Central memory CD8-positive, alpha-beta T cell (primary cell): ENCODE results near the gene ESM1.
"Not testable (repeated sequence)": the region's sequence is repeated elsewhere in the genome, so short reads cannot be mapped to it uniquely, and the experiment has no call there.

ENCODE experiments used
- ATAC-seq: fragments of 150-1000 bp; cut with Tn5 transposase; replicated peaks from 2 replicates; pipeline ENCODE4 v1.10.0; 2022; ENCODE audit warnings: mild to moderate bottlenecking, moderate FRiP score, moderate number of reproducible peaks; ENCODE audit not compliant: poor library complexity, severe bottlenecking; ENCODE audit errors: extremely low read depth
- DNase-seq, 2 donors: peaks; one replicate each; pipeline ENCODE4 v3.0.0; 2021; ENCODE audit warnings: low spot score in 2 of 2
- H3K27ac Mint-ChIP-seq: one replicate; pipeline ENCODE4 v1.8.0; 2022; ENCODE audit warnings: low read depth, mild to moderate bottlenecking, moderate library complexity, mixed read lengths
- H3K27me3 Mint-ChIP-seq: one replicate; pipeline ENCODE4 v1.8.0; 2022; ENCODE audit warnings: mixed read lengths
- H3K36me3 Mint-ChIP-seq: one replicate; pipeline ENCODE4 v1.8.0; 2022; ENCODE audit warnings: mild to moderate bottlenecking, moderate library complexity, mixed read lengths; ENCODE audit not compliant: insufficient read depth
- H3K4me1 Mint-ChIP-seq: one replicate; pipeline ENCODE4 v1.8.0; 2022; ENCODE audit warnings: mixed read lengths
- H3K4me3 Mint-ChIP-seq: one replicate; pipeline ENCODE4 v1.8.0; 2022; ENCODE audit warnings: mild to moderate bottlenecking, moderate library complexity, mixed read lengths
- H3K9me3 Mint-ChIP-seq: one replicate; pipeline ENCODE4 v1.8.0; 2022; ENCODE audit warnings: mixed read lengths

ESM1 gene

GRCh38 chr5:55002166-55002565 lies 16.8 kb upstream of the ESM1 start:
- Mint-ChIP-seq H3K4me1 (peaks cover 54% of the 10 kb centered on the region), H3K4me3 (peak overlapping the region; percentile 23)
- not testable (repeated sequence) for H3K36me3 Mint-ChIP-seq, H3K9me3 Mint-ChIP-seq, H3K27ac Mint-ChIP-seq, H3K27me3 Mint-ChIP-seq, ATAC-seq, DNase-seq

- Mint-ChIP-seq H3K4me1 (peaks cover 64% of the 10 kb centered on the region), H3K9me3 (peaks cover 4% of the 10 kb centered on the region), H3K27me3 (no peaks in the 10 kb centered on the region), H3K27ac (no peak overlapping the region), H3K36me3 (no peaks in the 10 kb centered on the region), H3K4me3 (no peak overlapping the region)
- no peak for DNase-seq
- ATAC-seq = no peak
Observed at GRCh38 chr5:54997081-54997480, 11.7 kb upstream of the ESM1 start.

- H3K4me3 Mint-ChIP-seq = no peak overlapping the region
- H3K9me3 Mint-ChIP-seq = peaks cover 4% of the 10 kb centered on the region
- DNase-seq (no peak), ATAC-seq (no peak)
- H3K27ac Mint-ChIP-seq = no peak overlapping the region
- no peaks in the 10 kb centered on the region for H3K27me3 Mint-ChIP-seq
- H3K4me1 Mint-ChIP-seq = peaks cover 59% of the 10 kb centered on the region
- no peaks in the 10 kb centered on the region for H3K36me3 Mint-ChIP-seq
Observed at GRCh38 chr5:54996466-54996865, 11.1 kb upstream of the ESM1 start.

GRCh38 chr5:54995168-54995567 lies 9.8 kb upstream of the ESM1 start:
- peaks cover 56% of the 10 kb centered on the region for H3K4me1 Mint-ChIP-seq
- no peaks in the 10 kb centered on the region for H3K36me3 Mint-ChIP-seq
- H3K4me3 Mint-ChIP-seq = peak overlapping the region; percentile 57
- ATAC-seq (no peak), DNase-seq (no peak)
- H3K27ac Mint-ChIP-seq = peak overlapping the region; percentile 68
- no peaks in the 10 kb centered on the region for H3K27me3 Mint-ChIP-seq
- peaks cover 4% of the 10 kb centered on the region for H3K9me3 Mint-ChIP-seq

GRCh38 chr5:54994628-54995027 lies 9.2 kb upstream of the ESM1 start:
- H3K27ac Mint-ChIP-seq = peak overlapping the region; percentile 68
- no peaks in the 10 kb centered on the region for H3K36me3 Mint-ChIP-seq
- H3K4me3 Mint-ChIP-seq = peak overlapping the region; percentile 57
- ATAC-seq (no peak), DNase-seq (no peak)
- H3K4me1 Mint-ChIP-seq = peaks cover 56% of the 10 kb centered on the region
- peaks cover 4% of the 10 kb centered on the region for H3K9me3 Mint-ChIP-seq
- no peaks in the 10 kb centered on the region for H3K27me3 Mint-ChIP-seq

- H3K4me1 Mint-ChIP-seq = peaks cover 63% of the 10 kb centered on the region
- DNase-seq (no peak), ATAC-seq (no peak)
- H3K4me3 Mint-ChIP-seq = no peak overlapping the region
- H3K9me3 Mint-ChIP-seq = peaks cover 4% of the 10 kb centered on the region
- H3K27me3 Mint-ChIP-seq = no peaks in the 10 kb centered on the region
- peak overlapping the region; percentile 63 for H3K27ac Mint-ChIP-seq
- no peaks in the 10 kb centered on the region for H3K36me3 Mint-ChIP-seq
Observed at GRCh38 chr5:54993318-54993717, 7.9 kb upstream of the ESM1 start.

GRCh38 chr5:54991416-54991815 lies 6.0 kb upstream of the ESM1 start:
- H3K27ac Mint-ChIP-seq = no peak overlapping the region
- DNase-seq (no peak), ATAC-seq (no peak)
- no peaks in the 10 kb centered on the region for H3K27me3 Mint-ChIP-seq
- peaks cover 4% of the 10 kb centered on the region for H3K9me3 Mint-ChIP-seq
- H3K36me3 Mint-ChIP-seq = no peaks in the 10 kb centered on the region
- peaks cover 77% of the 10 kb centered on the region for H3K4me1 Mint-ChIP-seq
- no peak overlapping the region for H3K4me3 Mint-ChIP-seq

- DNase-seq (no peak), ATAC-seq (no peak)
- Mint-ChIP-seq H3K4me3 (no peak overlapping the region), H3K36me3 (no peaks in the 10 kb centered on the region), H3K4me1 (peaks cover 82% of the 10 kb centered on the region), H3K27me3 (no peaks in the 10 kb centered on the region), H3K9me3 (peaks cover 4% of the 10 kb centered on the region), H3K27ac (peak overlapping the region; percentile 79)
Observed at GRCh38 chr5:54990841-54991258, 5.5 kb upstream of the ESM1 start.

- ATAC-seq (peak; percentile 49), DNase-seq (no peak)
- Mint-ChIP-seq H3K4me1 (peaks cover 75% of the 10 kb centered on the region), H3K36me3 (no peaks in the 10 kb centered on the region), H3K4me3 (peak overlapping the region; percentile 26), H3K9me3 (peaks cover 4% of the 10 kb centered on the region), H3K27me3 (no peaks in the 10 kb centered on the region), H3K27ac (peak overlapping the region; percentile 65)
Observed at GRCh38 chr5:54988817-54989216, 3.4 kb upstream of the ESM1 start.

- H3K36me3 Mint-ChIP-seq = no peaks in the 10 kb centered on the region
- peaks cover 72% of the 10 kb centered on the region for H3K4me1 Mint-ChIP-seq
Observed at GRCh38 chr5:54988218-54988617, 2.8 kb upstream of the ESM1 start.

GRCh38 chr5:54986269-54986654 lies 869 bp upstream of the ESM1 start:
- H3K36me3 Mint-ChIP-seq = peaks cover 3% of the 10 kb centered on the region
- no peaks in the 10 kb centered on the region for H3K27me3 Mint-ChIP-seq
- peaks cover 72% of the 10 kb centered on the region for H3K4me1 Mint-ChIP-seq
- ATAC-seq (no peak), DNase-seq (no peak)
- no peak overlapping the region for H3K27ac Mint-ChIP-seq
- no peak overlapping the region for H3K4me3 Mint-ChIP-seq
- H3K9me3 Mint-ChIP-seq = no peaks in the 10 kb centered on the region

More at GRCh38 chr5:54988218-54988617, 2.8 kb upstream of the ESM1 start:
- ATAC-seq = no peak
- Mint-ChIP-seq H3K27ac (peak overlapping the region; percentile 65), H3K27me3 (no peaks in the 10 kb centered on the region), H3K4me3 (peak overlapping the region; percentile 26), H3K9me3 (peaks cover 4% of the 10 kb centered on the region)
- no peak for DNase-seq

- ATAC-seq = no peak
- Mint-ChIP-seq H3K36me3 (peaks cover 3% of the 10 kb centered on the region), H3K9me3 (no peaks in the 10 kb centered on the region), H3K27ac (no peak overlapping the region), H3K27me3 (no peaks in the 10 kb centered on the region), H3K4me1 (peaks cover 34% of the 10 kb centered on the region), H3K4me3 (no peak overlapping the region)
- DNase-seq = no peak
Observed at GRCh38 chr5:54981928-54982327, 3.5 kb downstream of the ESM1 start.

GRCh38 chr5:54975701-54976100 lies 9.7 kb downstream of the ESM1 start:
- peaks cover 7% of the 10 kb centered on the region for H3K4me1 Mint-ChIP-seq
- H3K4me3 Mint-ChIP-seq = no peak overlapping the region
- no peak for ATAC-seq
- no peaks in the 10 kb centered on the region for H3K9me3 Mint-ChIP-seq
- no peaks in the 10 kb centered on the region for H3K27me3 Mint-ChIP-seq
- H3K27ac Mint-ChIP-seq = no peak overlapping the region
- DNase-seq = no peak
- no peaks in the 10 kb centered on the region for H3K36me3 Mint-ChIP-seq
